Esophagus squamous epithelium (tissue), 5 donors: Measurements from ENCODE around the gene SLC10A7. TPM values are rescaled to one million over a fixed set of nuclear protein-coding genes. Genes with fewer than 3 reads are reported as not detected.

Source experiments
- DNase-seq: peaks from one replicate; lab custom pipeline; 2025; lab: John Stamatoyannopoulos, UW
- H3K27ac ChIP-seq, 4 donors: fragments of 200-600 bp; sonication (generic); one replicate each; pipeline ENCODE4 v1.5.1; 2016 to 2019; ENCODE audit warnings: mild to moderate bottlenecking in 1 of 4
- H3K27me3 ChIP-seq, 4 donors: fragments of 200-600 bp; sonication (generic); 1 replicate in 3 of 4; 2 replicates in 1 of 4; pipeline versions ENCODE4 v1.5.1 to v1.6.0; 2017 to 2021; ENCODE audit warnings: antibody characterized with exemption in 1 of 4
- H3K36me3 ChIP-seq, 3 donors: fragments of 200-600 bp; sonication (generic); one replicate each; pipeline ENCODE4 v1.5.1; 2016 to 2019
- H3K4me1 ChIP-seq, 3 donors: fragments of 200-600 bp; sonication (generic); one replicate each; pipeline ENCODE4 v1.5.1; 2017 to 2019
- H3K4me3 ChIP-seq, 4 donors: fragments of 200-600 bp; sonication (generic); 1 replicate in 3 of 4; 2 replicates in 1 of 4; pipeline ENCODE4 v1.5.1; 2016 to 2019; ENCODE audit warnings: mild to moderate bottlenecking in 2 of 4, moderate library complexity in 1 of 4
- H3K9me3 ChIP-seq, 3 donors: fragments of 200-600 bp; sonication (generic); one replicate each; pipeline ENCODE4 v1.5.1; 2016 to 2019
- POLR2A ChIP-seq, 4 donors: fragments of 450-650 bp; IDR thresholded peaks; one replicate each; pipeline ENCODE4 v1.6.1; 2017; ENCODE audit warnings: antibody characterized with exemption in 4 of 4, mild to moderate bottlenecking in 4 of 4, moderate library complexity in 3 of 4
- WGBS, 2 donors: methylation state at CpG; one replicate each; pipeline ENCODE4 v1.1.5; 2018; 5-methylcytosine and 5-hydroxymethylcytosine counted together
- intact Hi-C: fragments of 100-400 bp; cut with DNase I; formaldehyde crosslinking; loops from one replicate; pipeline ENCODE4 v1.15.0; 2022
- total RNA-seq, 4 donors: library from RNA; depleted of rRNA; stranded (reverse); fragments of >200 nt; gene quantifications; one replicate each; pipeline ENCODE4 v1.1.0, GENCODE V29; 2016
- TF ChIP-seq, protein P1 (sequence below), 6 experiments: fragments of 450-650 bp in 4 of 6; fragments of 200-600 bp in 2 of 6; sonication (generic) in 2 of 6; IDR thresholded peaks; one replicate each; pipeline ENCODE4 v1.5.1; 2016 to 2019; ENCODE audit warnings: antibody characterized with exemption in 6 of 6, mild to moderate bottlenecking in 4 of 6, moderate library complexity in 4 of 6
- donor health status: DM: yes; HTN: yes; CAD: no.

The SLC10A7 gene
- total RNA-seq, 4 donors from 2014 or later = 9.7 to 23.5 (median 13.5) TPM

DNA sequence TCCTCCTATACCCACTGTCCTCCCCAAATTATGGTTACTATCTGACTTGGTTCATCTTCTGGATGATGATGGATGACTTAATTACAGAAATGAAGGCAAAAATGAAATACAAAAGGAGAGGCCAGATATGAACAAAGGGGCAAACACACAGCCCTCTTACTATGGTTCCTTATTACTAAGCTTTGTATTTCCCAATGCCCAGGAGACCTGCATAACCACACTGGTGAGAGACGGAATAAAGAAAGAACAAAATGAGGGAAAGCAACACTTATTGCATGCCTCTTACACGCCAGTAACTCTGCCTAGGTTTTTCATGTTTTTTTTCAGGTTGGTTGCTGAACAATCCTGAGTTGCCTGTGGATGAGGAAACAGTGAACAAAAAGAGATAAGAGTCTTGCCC, 120.5 kb downstream of the SLC10A7 start:
- WGBS, 2 donors = 86 to 88% methylated on average over 2 of the region's 2 CpGs

DNA sequence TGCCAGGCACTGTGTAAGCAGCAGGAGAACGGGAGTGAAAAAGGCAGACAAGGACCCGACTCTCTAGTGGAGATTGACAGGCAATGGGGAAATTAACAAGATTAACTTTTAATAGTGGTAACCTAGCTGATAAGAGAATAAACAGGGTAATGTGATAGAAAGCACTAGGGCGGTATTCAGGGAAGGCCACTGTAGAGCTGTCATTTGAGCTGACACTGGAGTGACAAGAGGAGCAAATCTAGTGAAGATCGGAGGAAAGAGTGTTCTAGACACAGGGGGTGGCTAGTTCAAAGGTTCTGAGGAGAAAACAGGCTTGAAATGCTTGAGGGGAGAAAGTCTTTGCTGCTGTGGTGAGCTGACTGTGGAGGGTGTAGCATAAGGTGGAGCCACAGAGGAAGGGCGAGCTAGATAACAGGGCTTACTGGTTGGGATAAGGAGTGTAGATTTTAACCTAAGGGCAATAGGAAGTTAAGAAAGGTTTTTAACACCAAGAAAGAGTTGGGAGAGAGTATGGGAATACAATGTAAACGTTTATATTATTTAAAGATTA, 122.8 kb downstream of the SLC10A7 start:
- TF ChIP-seq POLR2A (IDR thresholded peaks at IDR 0.05) = no peak
- TF ChIP-seq, protein P1, sequence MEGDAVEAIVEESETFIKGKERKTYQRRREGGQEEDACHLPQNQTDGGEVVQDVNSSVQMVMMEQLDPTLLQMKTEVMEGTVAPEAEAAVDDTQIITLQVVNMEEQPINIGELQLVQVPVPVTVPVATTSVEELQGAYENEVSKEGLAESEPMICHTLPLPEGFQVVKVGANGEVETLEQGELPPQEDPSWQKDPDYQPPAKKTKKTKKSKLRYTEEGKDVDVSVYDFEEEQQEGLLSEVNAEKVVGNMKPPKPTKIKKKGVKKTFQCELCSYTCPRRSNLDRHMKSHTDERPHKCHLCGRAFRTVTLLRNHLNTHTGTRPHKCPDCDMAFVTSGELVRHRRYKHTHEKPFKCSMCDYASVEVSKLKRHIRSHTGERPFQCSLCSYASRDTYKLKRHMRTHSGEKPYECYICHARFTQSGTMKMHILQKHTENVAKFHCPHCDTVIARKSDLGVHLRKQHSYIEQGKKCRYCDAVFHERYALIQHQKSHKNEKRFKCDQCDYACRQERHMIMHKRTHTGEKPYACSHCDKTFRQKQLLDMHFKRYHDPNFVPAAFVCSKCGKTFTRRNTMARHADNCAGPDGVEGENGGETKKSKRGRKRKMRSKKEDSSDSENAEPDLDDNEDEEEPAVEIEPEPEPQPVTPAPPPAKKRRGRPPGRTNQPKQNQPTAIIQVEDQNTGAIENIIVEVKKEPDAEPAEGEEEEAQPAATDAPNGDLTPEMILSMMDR (IDR thresholded peaks at IDR 0.05) = no peak
- H3K9me3 ChIP-seq = no peaks in the 10 kb centered on the region
- H3K4me3 ChIP-seq = no peak overlapping the region
- intact Hi-C loops = no loop called here
- H3K36me3 ChIP-seq = no peaks in the 10 kb centered on the region
- no peak for DNase-seq
- H3K27me3 ChIP-seq = no peaks in the 10 kb centered on the region
- no peaks in the 10 kb centered on the region for H3K4me1 ChIP-seq
- WGBS, 2 donors = 68 to 71% methylated on average over 6 of the region's 6 CpGs
- no peak overlapping the region for H3K27ac ChIP-seq

More for the DNA sequence above, 120.5 kb downstream of the SLC10A7 start:
- DNase-seq = no peak
- H3K4me1 ChIP-seq = no peaks in the 10 kb centered on the region
- H3K27ac ChIP-seq = no peak overlapping the region
- no peaks in the 10 kb centered on the region for H3K9me3 ChIP-seq
- no peaks in the 10 kb centered on the region for H3K36me3 ChIP-seq
- no peak for TF ChIP-seq POLR2A (IDR thresholded peaks at IDR 0.05)
- TF ChIP-seq, protein P1 (IDR thresholded peaks at IDR 0.05) = no peak
- no peaks in the 10 kb centered on the region for H3K27me3 ChIP-seq
- intact Hi-C loops = no loop called here
- no peak overlapping the region for H3K4me3 ChIP-seq

DNA sequence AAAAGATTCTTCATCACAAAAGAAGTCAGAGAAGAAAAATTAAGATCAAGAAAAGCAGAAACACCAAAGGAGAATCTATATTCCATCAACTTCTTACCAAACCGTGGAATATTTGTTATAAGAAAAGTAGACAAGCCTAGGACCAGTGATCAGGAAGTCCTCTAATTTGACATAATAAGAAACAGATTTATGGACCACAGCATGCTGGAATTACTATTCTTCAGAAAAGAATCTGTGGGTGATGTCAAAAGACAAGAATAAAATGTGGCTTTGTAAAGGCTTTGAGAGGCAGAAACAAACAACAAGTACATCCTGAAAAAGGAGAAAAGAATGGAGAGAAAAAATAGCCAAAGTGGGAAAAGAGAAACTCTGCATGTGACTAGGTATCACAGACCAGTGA, 123.3 kb downstream of the SLC10A7 start:
- Histone ChIP-seq H3K36me3 (no peaks in the 10 kb centered on the region), H3K9me3 (no peaks in the 10 kb centered on the region), H3K4me1 (no peaks in the 10 kb centered on the region), H3K4me3 (no peak overlapping the region), H3K27me3 (no peaks in the 10 kb centered on the region), H3K27ac (no peak overlapping the region)
- WGBS, 2 donors = 67 to 77% methylated on average over 1 of the region's 1 CpG
- TF ChIP-seq, protein P1 (IDR thresholded peaks at IDR 0.05) = no peak
- TF ChIP-seq POLR2A (IDR thresholded peaks at IDR 0.05) = no peak
- no peak for DNase-seq
- intact Hi-C loops = no loop called here

DNA sequence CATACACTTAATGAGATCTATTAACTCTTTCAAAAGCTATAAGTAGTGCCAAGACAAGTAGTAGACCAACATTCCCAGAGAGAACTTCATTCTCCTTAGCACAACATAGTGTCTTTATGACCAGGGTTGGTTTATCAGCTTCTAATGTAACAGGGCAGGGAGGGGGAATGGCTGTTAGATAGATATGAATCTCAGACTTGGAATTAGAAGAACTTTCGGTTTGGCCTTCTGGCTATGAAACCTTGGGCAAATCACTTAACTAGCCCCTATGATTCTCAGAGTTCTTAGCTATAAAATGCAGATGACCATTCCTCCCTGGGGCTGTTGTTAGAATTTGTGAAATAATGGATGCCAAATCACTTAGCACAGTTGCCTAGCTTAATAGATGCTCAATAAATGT, 132.2 kb downstream of the SLC10A7 start:
- TF ChIP-seq, protein P1 (IDR thresholded peaks at IDR 0.05) = no peak
- no peak for TF ChIP-seq POLR2A (IDR thresholded peaks at IDR 0.05)
- Histone ChIP-seq H3K27ac (no peak overlapping the region), H3K4me3 (no peak overlapping the region), H3K27me3 (no peaks in the 10 kb centered on the region), H3K4me1 (no peaks in the 10 kb centered on the region), H3K36me3 (no peaks in the 10 kb centered on the region), H3K9me3 (no peaks in the 10 kb centered on the region)
- DNase-seq = no peak
- intact Hi-C loops = no loop called here
- WGBS, 2 donors = 89 to 94% methylated on average over 1 of the region's 1 CpG

DNA sequence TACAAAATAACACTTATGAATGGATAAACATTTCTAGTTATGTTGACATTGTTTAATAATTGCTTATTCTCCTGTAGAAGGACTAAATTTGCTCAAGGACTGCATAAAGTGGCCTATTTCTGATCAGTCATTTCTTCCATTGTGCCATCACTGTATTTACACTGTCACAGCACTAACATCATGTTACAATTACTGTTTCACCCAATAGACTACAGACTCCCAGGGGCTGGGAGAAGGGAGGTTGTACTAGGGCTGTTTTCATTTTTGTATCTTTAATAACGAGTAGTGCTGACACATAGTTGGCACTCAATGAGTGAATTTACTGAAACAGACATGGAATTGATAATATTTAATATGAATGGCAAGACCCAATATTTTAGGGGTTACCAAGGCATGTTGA, 139.5 kb downstream of the SLC10A7 start:
- no peak for TF ChIP-seq POLR2A (IDR thresholded peaks at IDR 0.05)
- TF ChIP-seq, protein P1 (IDR thresholded peaks at IDR 0.05) = no peak
- no peak for DNase-seq
- H3K27ac ChIP-seq = no peak overlapping the region
- H3K27me3 ChIP-seq = no peaks in the 10 kb centered on the region
- 57 to 58% methylated on average over 1 of the region's 1 CpG for WGBS, 2 donors
- intact Hi-C loops = no loop called here
- H3K4me1 ChIP-seq = no peaks in the 10 kb centered on the region
- H3K9me3 ChIP-seq = no peaks in the 10 kb centered on the region
- no peak overlapping the region for H3K4me3 ChIP-seq
- H3K36me3 ChIP-seq = no peaks in the 10 kb centered on the region
